Lung (tissue), 12 donors: ENCODE data around the gene ZNF148. TPM values are rescaled to one million over a fixed set of nuclear protein-coding genes. Genes with fewer than 3 reads are reported as not detected.

ENCODE experiments used
- ATAC-seq: fragments of 200-7000 bp; cut with Tn5 transposase; one replicate; pipeline ENCODE4 v1.9.1; 2020; ENCODE audit warnings: moderate number of reproducible peaks; ENCODE audit not compliant: insufficient read depth, low FRiP score
- DNase-seq, 3 donors: peaks; one replicate each; pipeline ENCODE4 v3.0.0-alpha.2; 2013 to 2017
- H3K27ac ChIP-seq, 2 donors: one replicate each; pipeline ENCODE4 v1.5.1; 2013; ENCODE audit warnings: mild to moderate bottlenecking in 2 of 2, moderate library complexity in 2 of 2, control low read depth in 1 of 2, inconsistent platforms in 1 of 2, low read depth in 1 of 2, low read length in 1 of 2
- H3K27me3 ChIP-seq, 3 donors: one replicate each; pipeline ENCODE4 v1.5.1; 2013; ENCODE audit warnings: low read length in 2 of 3; ENCODE audit not compliant: control insufficient read depth in 3 of 3, insufficient read depth in 3 of 3
- H3K36me3 ChIP-seq, 4 donors: one replicate each; pipeline ENCODE4 v1.5.1; 2013; ENCODE audit warnings: low read length in 4 of 4, mild to moderate bottlenecking in 1 of 4, moderate library complexity in 1 of 4; ENCODE audit not compliant: control insufficient read depth in 4 of 4, insufficient read depth in 4 of 4
- H3K4me1 ChIP-seq, 5 donors: one replicate each; pipeline ENCODE4 v1.5.1; 2013; ENCODE audit warnings: low read length in 5 of 5, mild to moderate bottlenecking in 2 of 5, moderate library complexity in 1 of 5; ENCODE audit not compliant: control insufficient read depth in 5 of 5, insufficient read depth in 5 of 5
- H3K4me3 ChIP-seq: one replicate; pipeline ENCODE4 v1.5.1; 2013; ENCODE audit warnings: mild to moderate bottlenecking, control low read depth, moderate library complexity
- H3K9ac ChIP-seq, 2 donors: one replicate each; pipeline ENCODE4 v1.5.1; 2013; ENCODE audit warnings: low read length in 2 of 2, control low read depth in 1 of 2; ENCODE audit not compliant: insufficient read depth in 1 of 2
- H3K9me3 ChIP-seq, 4 donors: one replicate each; pipeline ENCODE4 v1.5.1; 2013; ENCODE audit warnings: low read length in 3 of 4, mild to moderate bottlenecking in 1 of 4, moderate library complexity in 1 of 4; ENCODE audit not compliant: control insufficient read depth in 4 of 4, insufficient read depth in 3 of 4
- CTCF ChIP-seq: IDR thresholded peaks from 2 replicates; pipeline ENCODE4 v1.5.1; 2012; ENCODE audit warnings: mild to moderate bottlenecking; ENCODE audit errors: control extremely low read depth, extremely low read depth
- WGBS, 2 donors: extraction: QIAGEN DNeasy Blood & Tissue Kit; methylation state at CpG; one replicate each; pipeline ENCODE4 v1.1.7; 2013; 5-methylcytosine and 5-hydroxymethylcytosine counted together
- polyA plus RNA-seq, 2 donors: library from polyadenylated mRNA; stranded (reverse); fragments of 200-250 nt; gene quantifications; one replicate each; pipeline ENCODE4 v1.2.1, GENCODE V29; 2013
- total RNA-seq, 2 donors: library from RNA; depleted of rRNA in 1 of 2; stranded (reverse); fragments of >200 nt in 1 of 2; gene quantifications; one replicate each; pipeline ENCODE4 v1.2.1, GENCODE V29; 2014 to 2021
- donor health status: control.
- donor health status: control.
- donor health status: Bipolar disorder and iron deficiency.
- donor health status: healthy.
- donor health status: DM: yes; HTN: yes; CAD: no.

ZNF148 gene
- total and polyA plus RNA-seq, 4 donors: 3.5 to 46.2 (median 20.4) TPM

- no peaks in the 10 kb centered on the region for H3K9me3 ChIP-seq
- H3K27ac ChIP-seq: no peak overlapping the region
- ATAC-seq: no peak
- no peak overlapping the region for H3K9ac ChIP-seq
- H3K4me1 ChIP-seq: no peaks in the 10 kb centered on the region
- no peak for TF ChIP-seq CTCF
- no peaks in the 10 kb centered on the region for H3K27me3 ChIP-seq
- WGBS, 2 donors: 88 to 90% methylated on average over 4 of the region's 4 CpGs
- no peak overlapping the region for H3K4me3 ChIP-seq
- DNase-seq: no peak
- H3K36me3 ChIP-seq: no peaks in the 10 kb centered on the region
These were observed 172.9 kb downstream of the ZNF148 start for GRCh38 chr3:125202197-125202596.

- Histone ChIP-seq H3K27me3 (no peaks in the 10 kb centered on the region), H3K9me3 (no peaks in the 10 kb centered on the region), H3K27ac (no peak overlapping the region), H3K36me3 (no peaks in the 10 kb centered on the region), H3K9ac (no peak overlapping the region), H3K4me1 (no peaks in the 10 kb centered on the region), H3K4me3 (no peak overlapping the region)
- DNase-seq (no peak), ATAC-seq (no peak)
- WGBS, 2 donors: 90 to 94% methylated on average over 6 of the region's 6 CpGs
- TF ChIP-seq CTCF: no peak
These were observed 174.4 kb downstream of the ZNF148 start for GRCh38 chr3:125200731-125201139.

GRCh38 chr3:125194849-125195601 is 180.1 kb downstream of the ZNF148 start:
- Histone ChIP-seq H3K4me3 (no peak overlapping the region), H3K9ac (no peak overlapping the region), H3K4me1 (peaks cover 0 to 15% (median 5%) of the 10 kb centered on the region in 5 donors), H3K9me3 (no peaks in the 10 kb centered on the region), H3K27me3 (no peaks in the 10 kb centered on the region), H3K36me3 (peaks cover 0 to 2% (median 0%) of the 10 kb centered on the region in 4 donors), H3K27ac (no peak overlapping the region)
- no peak for ATAC-seq
- 82 to 90% methylated on average over 5 of the region's 5 CpGs for WGBS, 2 donors
- TF ChIP-seq CTCF: no peak
- peak; percentile 81 to 87 (median 83) for DNase-seq
